Measurements from ENCODE around the gene FHIT.

GRCh38 chr3:59919586-59919985 is 1331.7 kb downstream of the FHIT start:
- TF ChIP-seq CTCF (IDR thresholded peaks at IDR 0.05; ENCODE audit: insufficient read depth, low read length, poor library complexity, severe bottlenecking), result no peak
- no peak for TF ChIP-seq EZH2phosphoT487 (conservative IDR thresholded peaks at IDR 0.05; ENCODE audit: low read length)
